Daoy (cell line): ENCODE measurements around the gene MRPL3. TPM values are rescaled to one million over a fixed set of nuclear protein-coding genes. Genes with fewer than 3 reads are reported as not detected.

Experiments used
- DNase-seq: peaks from one replicate; pipeline ENCODE4 v3.0.0-alpha.2; 2015; ENCODE audit warnings: low read depth
- total RNA-seq: library from RNA; depleted of rRNA; stranded (reverse); fragments of >200 nt; shearing (Covaris generic); gene quantifications from 2 replicates; pipeline ENCODE4 v1.2.3, GENCODE V29; 2014; rRNA removed

MRPL3 gene
- total RNA-seq = 423 and 459 TPM in 2 replicates

DNA sequence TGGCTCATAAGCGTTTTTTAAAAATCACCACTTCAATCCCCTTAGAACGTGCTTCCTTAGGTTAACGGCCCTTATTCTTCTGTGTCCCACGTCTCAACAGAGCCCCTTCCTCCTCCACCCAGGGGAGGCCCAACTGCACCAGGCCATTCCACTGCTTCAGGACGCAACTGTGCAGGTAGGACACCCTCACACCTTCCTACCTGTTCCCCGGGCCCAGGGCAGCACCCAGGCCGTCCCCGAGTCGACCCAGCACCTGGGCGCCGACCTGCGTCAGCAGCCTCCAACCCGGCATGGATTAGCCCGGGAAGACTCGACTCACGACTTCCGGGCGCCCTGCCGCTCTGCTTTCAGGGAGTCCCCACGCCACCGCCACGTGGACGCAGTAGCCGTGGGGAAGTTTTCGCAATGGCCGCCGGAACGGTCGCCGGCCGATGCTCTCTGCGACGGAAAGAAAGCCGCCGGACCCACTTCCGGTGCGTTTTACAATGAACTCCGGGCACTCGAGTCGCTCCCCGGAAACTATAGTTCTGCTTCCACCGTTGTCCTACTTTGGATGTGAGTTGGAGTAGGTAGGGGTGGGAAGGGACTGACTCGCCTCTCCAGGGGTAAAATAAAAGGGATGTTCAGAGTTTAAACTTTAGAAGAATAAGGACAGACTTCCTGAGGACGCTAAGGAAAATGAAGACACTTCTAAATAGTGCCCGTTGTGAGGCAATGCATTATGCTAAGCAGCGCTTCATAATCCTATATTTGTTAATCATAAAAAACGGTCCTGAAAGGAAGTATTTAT is at the start of gene MRPL3:
TSS of gene MRPL3 (minus strand) at position 442 of the 790 bp plus-strand sequence. CDS start at position 292, 150 bp downstream.
- peak; percentile 91 for DNase-seq

DNA sequence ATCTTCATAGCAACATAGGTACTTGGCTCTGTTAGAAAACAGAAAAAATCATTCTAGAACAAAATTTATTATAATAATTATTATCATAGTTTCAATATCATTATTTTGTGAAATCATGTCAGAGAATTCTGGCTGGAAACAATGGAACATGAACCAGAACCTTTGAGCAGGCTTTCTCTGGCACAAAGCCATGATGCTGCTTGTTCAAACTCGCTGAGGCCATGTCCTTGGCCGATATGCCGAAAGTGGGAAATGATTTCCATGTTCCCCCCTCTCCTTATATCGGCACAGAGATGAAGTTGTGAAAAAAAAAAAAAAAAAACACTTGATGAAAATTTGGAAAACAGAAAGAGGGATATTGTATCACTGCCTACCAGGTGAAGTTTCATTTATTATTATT is 49.0 kb upstream of the MRPL3 start:
- no peak for DNase-seq

DNA sequence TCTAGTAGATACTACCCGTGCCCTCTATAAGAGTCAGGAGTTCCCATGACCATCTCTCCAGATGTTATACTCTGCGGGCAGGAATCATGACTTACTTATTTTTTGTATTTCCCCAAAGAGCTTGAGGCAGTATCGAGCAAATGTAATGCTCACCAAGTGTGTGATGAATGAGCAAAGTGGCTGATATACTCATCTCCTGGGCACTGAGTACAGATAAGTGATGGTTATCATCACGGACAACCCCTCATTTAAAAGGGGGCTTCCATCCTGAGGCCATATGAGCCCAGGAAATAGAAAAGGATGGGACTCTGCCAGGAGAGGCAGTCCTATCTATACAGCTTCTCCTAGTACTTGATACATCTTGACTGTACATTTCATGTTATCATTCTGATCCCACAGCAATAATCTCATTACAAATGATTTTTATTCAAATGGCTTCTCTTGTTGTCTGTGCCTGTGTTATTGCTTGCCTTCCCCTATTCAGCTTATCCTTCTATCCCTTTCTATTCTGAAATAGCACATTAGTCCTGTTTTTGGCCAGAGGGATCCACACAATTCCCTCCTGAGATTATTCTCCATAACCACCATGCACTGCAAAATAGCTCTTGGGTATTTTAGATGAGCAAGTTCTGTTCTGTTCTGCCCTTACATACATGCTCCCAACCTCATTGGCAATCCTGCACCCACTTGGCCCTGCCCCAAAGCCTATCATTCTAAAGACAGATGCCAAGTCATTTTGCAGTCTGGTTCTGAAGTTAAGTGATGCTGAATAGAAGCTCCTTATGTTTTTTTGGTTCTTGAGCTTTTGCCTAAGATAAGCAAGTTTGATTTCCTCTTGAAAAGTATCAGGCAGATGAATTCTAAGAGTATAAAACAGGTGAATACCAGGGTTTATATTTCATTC is 48.0 kb upstream of the MRPL3 start:
- DNase-seq = no peak

DNA sequence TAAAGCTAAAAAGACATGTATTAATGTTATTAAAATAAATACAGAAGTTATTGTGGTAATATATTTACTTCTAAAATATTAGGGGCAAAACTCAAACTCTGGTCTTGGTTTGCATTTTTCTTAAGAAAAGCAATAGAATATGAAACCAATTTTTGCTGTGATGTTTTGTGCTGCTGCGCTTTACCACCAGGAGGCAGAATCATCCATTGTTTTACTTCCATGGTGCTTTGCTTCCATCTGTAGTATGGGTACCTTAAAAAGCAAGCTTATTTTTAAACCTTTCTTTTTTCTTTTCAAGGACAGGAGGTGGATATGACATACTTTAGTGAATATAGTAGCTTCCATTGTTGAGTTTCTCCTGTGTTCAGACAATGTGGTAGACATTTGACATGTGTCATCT is 46.6 kb upstream of the MRPL3 start:
- no peak for DNase-seq

DNA sequence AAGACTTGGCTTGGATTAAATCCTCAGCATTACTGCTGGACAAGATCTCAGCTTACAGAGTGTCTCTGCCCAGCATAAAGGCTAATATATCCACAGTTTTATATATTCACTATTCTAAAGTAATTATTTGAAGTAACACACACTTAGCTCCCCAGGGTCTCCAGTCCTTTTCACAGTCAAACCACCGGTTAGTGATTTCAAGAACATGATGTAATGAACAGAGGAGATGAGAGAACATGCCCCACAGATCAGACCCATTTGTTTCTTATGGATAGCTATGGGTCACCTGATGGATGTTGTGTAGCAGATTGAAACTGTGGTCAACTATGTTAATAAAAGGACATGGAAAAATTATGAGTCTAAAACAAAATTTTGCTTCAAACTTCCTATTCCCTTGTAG is 44.8 kb upstream of the MRPL3 start:
- DNase-seq = no peak

DNA sequence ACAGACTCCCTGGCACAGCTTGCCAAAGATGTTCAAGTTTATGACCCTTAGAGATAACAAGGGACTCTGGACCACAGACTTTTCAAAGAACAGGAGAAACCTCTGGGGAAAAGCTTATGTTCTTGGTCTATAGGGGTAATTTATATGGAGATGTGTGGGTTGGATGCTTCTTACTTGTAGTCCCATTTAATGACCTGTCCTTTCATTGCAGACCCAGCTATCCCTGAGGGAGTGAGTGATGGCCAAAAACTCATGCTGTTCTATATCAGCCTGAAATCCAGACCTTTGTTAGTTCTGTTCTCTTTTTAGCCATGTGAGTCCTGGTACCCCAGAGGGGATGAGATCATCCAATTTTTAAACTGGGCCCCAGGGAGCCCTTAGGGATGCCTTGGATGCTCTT is 43.7 kb upstream of the MRPL3 start:
- DNase-seq = no peak

DNA sequence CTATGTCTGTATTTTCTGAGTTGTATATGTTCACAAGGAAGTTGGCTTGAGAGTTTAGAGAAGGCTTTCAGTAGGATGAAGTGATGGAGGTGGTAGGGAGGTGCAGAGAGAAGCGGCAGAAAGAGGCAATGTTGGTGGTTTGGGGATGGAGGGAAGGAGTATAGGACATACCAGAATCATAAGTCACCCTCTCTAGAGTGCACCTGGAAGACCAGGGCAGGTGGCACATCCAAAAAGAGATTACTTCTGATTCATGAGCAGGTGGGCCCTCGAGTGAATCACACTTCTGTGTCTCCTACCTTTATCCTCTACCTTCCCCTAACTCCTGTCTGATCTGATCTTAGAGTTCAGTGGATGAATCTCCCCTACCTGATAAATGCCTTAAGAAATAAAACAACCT is 41.8 kb upstream of the MRPL3 start:
- no peak for DNase-seq

DNA sequence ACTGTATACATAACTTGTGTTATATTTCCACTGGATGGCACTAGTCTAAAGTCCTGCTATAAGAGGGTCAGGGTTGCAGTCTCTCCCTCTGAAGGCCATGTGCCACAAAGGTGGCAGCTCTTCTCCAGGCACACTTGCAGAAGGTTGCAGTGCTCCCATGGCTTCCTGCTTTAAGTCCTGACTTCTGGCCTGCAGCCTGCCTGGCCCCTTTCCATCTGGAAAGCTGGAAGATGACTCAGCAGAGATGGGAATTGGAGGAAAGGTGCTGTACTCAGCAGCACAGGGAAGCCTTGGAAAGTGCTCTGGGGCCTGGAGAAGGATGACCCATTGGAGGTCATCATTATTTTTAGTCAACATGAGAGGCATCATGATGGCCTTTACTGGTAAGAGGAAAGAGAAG is 40.9 kb upstream of the MRPL3 start:
- peak; percentile 85 for DNase-seq

DNA sequence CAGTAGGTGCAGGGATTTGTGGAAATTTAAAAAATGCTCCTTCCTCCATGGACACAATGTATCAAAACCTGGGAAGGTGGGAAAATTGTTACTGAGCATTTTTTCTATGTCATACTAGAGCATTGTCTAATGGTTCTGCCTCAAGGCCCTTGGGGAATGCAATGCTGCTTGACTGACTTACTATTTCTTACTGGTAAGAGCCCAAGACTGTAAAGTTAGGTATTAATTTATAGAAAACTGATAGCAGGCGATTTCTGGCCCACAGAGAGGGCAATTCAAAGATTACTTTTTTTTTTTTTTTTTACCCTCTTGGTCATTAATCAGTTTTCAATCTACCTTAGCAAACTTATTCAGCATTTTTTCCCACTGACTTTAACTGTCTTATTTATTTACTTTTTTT is 38.5 kb upstream of the MRPL3 start:
- DNase-seq = no peak

DNA sequence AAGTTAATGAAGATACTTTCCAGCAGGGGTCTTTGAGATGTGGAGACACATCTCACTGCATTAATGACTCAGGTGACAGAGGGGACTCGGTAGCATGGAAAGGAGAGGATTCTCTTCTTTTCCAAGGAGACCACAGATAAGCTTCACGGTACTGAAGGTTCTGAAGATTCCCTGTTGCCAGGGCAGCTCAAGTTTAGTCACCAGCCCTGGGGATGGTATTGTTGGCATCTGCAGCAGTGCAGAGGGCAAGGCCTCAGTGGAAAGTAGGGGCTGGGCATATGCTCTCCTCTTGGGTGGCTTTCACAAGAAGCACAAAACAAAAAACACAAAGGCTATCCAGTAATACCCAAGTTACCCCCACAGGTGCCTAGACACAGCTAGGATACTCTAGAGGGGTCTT is 38.0 kb upstream of the MRPL3 start:
- DNase-seq = no peak

DNA sequence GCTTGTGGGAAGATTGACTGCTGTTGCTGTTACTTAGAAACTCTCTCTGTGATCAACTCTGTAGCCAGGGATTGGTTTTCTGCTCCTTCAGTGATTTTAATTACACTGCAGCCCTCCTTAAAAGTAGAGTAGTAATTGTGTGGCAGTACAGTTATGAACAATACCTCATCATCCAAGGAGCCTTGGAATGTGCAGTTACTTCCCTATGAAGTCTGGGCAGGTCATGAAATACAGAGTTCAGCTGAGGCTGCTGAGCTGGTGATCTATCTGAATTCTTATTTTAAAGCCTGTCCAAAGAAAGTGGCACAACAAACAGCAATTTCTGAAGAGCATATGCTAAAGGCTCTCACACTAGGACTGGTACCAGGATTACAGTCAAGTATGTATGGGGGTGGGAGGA is 37.4 kb upstream of the MRPL3 start:
- no peak for DNase-seq

DNA sequence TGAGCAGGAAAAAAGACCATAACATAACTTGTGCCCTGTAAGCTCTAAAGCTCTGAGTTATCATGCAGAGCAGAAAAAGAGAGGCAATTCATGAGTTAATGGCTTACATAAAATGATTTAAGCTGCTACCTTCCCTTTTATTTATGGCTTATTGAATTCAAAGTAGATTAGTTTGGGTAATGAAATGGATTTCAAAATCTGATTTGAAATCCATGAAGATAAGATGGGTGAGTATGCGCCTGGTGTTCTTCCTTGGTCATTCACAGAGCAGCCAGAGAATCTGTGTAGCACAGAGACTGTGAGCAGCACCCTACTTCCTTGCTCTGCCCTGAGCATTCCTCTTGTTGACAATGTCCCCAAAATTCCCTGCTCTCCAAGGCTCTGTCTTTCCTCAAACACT is 36.2 kb upstream of the MRPL3 start:
- no peak for DNase-seq

DNA sequence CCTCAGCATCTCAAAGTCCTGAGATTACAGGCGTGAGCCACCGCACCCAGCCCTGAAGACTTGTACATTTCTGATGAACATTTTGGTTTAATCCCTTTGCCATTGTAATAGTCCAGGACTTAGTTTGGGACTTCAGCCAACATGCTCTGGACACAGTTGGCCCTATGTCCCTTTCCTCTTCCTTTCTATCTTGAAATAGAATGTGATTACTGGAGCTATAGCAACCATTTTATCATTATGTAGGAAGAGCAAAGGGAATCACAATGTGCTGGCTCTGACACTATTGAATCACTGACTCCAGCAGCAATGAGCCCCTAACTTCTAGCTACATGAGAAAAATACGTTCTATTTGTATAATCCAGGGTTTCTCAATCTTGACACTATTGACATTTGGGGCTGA is 34.8 kb upstream of the MRPL3 start:
- DNase-seq = no peak

DNA sequence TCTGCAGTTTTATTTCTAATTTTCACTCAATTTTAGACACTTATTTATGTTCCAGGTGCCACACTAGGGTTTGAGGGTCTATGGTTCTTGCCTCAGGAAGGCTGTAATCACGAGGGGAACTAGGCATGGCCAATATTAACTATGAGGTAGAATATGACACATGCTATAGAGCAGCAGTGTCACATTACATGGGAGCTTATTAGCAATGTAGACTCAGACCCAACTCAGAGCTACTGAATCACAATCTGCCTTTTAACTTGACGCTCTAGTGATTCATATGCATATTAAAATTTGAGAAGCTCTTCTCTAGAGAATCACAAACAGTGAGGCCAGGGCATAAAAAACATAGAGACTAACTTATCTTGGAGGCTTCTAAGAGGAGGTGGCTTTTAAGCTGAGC is 32.8 kb upstream of the MRPL3 start:
- peak; percentile 58 for DNase-seq

DNA sequence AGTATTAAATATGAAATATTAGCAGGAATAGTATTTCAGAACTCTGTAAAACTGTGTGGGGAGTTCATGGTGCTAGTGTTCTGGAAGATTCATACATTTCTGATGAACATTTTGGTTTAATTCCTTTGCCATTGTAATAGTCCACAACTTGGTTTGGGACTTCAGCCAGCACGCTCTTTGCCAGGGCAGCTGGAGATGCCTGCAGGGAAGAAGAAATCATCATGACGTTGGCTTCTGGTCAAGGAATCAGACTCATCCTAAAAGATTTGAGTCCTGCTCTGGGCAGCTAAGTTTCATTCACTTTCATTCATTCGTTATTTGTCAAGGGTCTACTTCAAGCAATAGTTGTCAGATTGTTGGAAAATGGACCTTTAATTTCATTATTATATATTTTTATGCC is 32.4 kb upstream of the MRPL3 start:
- DNase-seq = peak; percentile 48

DNA sequence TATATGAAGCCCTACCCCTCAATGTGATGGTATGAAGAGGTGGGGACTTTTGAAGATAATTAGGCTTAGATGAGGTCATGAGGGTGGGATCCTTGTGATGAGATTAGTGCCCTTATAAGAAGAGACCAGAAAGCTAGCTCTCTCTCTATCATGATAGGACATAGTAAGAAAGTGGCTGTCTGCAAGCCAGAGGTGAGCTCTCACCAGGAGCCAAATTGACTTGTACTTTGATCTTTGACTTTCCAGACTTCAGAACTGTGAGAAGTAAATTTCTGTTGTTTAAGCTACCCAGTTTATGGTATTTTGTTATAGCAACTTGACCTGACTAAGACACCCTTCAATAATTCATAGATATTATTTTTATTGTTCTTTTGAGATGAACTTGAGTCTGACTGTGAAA is 29.9 kb upstream of the MRPL3 start:
- DNase-seq = no peak

DNA sequence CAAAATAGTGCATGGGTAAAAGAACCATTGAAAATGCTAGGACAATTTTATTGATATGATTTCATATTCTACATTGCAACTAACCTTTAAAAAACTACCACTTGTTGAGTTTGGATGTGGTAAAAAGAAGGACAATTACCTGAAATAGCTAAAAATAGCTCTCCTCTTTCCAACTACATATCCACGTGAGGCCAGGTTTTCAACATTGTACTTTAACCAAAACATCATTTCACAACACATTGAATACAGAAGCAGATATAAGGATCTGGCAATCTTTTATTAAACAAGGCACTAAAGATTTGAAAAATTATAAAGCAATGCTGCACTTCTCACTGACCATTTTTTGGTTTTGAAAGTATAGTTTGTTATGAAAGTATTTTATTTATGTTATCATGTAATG is 28.1 kb upstream of the MRPL3 start:
- DNase-seq = no peak

DNA sequence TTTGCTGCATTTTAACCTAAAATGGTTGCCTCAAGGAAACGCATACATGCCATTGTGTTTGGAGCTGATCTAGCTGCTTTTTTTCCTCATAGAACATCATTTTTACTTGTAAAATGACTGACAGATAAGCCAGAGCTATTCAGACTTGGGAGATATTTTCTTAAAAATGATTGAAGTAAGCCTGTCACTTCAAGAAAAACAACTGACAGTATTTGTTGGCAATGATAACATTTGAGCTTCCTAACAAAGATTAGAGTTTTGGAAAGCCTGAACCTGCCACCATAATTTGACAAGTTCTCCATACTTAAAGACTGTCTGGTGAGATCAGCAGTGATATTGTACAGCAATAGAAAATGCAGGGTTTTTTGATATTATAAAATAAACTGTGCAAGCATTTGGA is 27.6 kb upstream of the MRPL3 start:
- DNase-seq = no peak

DNA sequence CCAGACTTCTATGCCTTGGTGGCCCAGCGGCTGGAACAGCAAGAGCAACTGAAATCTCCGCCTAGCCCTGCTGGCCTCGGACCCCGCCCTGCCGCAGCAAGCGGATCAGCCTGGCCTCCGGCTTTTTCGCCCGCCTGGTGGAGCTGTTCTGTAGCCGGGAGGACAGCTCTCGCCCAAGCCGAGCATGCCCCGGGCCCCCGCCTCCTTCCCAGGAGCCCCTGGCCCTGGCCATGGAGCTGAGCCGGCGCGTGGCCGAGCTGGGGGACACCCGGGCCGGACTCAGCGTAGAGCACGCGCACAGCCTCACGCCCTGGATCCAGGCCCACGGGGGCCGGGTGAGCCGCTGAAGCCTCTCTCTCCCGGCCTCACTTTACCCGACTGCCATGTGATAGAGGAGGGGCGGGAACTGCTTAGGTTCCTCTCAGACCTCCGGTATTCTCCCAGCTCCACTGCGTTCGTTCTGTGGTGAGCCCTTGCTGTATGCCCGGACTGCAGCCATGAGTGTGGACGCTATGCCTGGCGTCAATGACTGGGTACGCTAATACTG is 24.1 kb upstream of the MRPL3 start:
- DNase-seq = peak; percentile 79

DNA sequence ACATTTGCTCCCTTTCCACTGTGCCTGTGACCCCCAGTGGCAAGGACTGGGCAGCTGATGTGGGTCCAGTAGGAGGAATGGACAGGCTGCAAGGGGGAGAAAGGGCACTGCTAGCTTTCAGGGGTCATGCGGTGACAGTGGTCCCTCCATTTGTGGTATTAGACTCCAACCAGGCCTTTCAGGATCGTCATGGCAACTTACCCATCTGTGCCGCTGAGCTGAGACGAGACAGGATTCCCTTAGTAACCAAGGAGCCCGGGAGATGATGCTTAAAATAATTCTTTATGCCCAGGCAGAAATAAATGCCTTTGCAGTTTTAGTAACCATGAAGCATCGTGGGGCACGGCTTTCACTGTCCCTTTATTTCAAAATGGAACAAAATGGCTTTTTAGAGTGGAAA is 15.9 kb upstream of the MRPL3 start:
- DNase-seq = no peak

DNA sequence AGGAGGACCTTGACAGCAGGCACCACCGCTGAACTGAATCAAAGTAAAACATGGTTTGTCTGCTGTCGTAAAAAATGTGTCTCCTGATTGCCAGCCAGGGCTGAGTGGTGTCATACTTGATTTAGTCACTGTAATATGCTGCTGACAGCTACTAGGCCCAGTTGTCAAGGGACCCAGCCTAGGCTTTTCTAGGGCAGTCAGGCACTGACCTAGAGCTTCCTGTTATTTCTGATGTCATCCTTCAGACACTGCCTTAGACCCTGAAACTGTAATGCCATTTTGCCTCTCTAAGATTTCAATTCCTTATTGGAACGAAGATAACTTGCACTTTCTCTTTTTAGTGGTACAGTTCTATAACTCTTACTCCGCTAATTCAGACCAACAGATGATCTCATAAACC is 2.6 kb upstream of the MRPL3 start:
- no peak for DNase-seq

DNA sequence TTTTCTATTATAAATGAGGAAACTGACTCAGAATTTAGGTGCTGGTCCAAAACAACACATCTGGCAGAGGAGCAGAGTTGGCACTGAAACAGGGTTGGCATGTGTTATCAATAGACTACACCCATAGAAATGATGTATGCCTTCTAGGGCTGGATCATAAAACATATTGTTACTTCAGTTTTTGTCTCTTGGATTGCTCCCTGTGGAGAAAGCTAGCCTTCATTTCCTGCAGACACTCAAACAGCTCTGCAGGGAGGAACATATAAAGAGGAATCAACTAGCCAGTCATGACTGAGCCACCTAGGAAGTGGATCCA is 507 bp upstream of the MRPL3 start:
- no peak for DNase-seq

DNA sequence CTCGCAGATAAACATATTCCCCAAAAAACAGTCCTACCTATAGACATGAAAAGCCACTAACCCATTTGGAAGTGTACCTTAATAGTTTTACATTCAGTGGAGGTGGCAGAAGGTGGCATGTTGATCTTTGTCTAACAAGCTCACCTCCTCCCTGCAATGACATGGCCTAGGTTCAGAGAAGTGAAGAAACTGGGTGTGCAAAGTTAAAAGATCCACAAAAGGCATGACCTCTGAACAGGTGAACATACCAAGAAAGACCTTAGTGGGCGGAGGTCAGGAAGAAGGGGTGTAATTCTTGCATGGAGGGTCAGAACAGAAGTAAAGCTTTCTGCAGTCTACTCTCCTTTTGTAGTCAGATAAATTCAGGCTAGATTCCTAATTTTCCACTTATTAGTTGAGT is 822 bp downstream of the MRPL3 start:
- no peak for DNase-seq
